ENCODE data around the gene PLEKHH1.
A peak's percentile ranks its signal among the peaks of the same experiment; 100 is the strongest.

Gene PLEKHH1

GRCh38 chr14:67515386-67516079 is 17.6 kb upstream of the PLEKHH1 start:
- peak; percentile 74 for ATAC-seq (replicated peaks)
- H3K4me1 Mint-ChIP-seq: peaks cover 19 to 45% of the 10 kb centered on the region in 2 donors
- H3K27me3 Mint-ChIP-seq: peaks cover 0 to 6% of the 10 kb centered on the region in 2 donors
- no peak overlapping the region for H3K27ac Mint-ChIP-seq
- DNase-seq: peak; percentile 11
- H3K4me3 Mint-ChIP-seq: peak overlapping the region; percentile 92 to 94
- H3K9me3 Mint-ChIP-seq: no peaks in the 10 kb centered on the region
- H3K36me3 Mint-ChIP-seq: no peaks in the 10 kb centered on the region

GRCh38 chr14:67516676-67517075 is 16.4 kb upstream of the PLEKHH1 start:
- H3K27me3 Mint-ChIP-seq: peaks cover 7 to 15% of the 10 kb centered on the region in 2 donors

GRCh38 chr14:67517083-67517482 is 16.0 kb upstream of the PLEKHH1 start:
- Mint-ChIP-seq H3K36me3 (no peaks in the 10 kb centered on the region), H3K27ac (no peak overlapping the region), H3K9me3 (no peaks in the 10 kb centered on the region), H3K4me1 (peaks cover 19 to 45% of the 10 kb centered on the region in 2 donors), H3K4me3 (no peak overlapping the region), H3K27me3 (peaks cover 8 to 20% of the 10 kb centered on the region in 2 donors)
- ATAC-seq (replicated peaks): no peak
- no peak for DNase-seq

More at GRCh38 chr14:67516676-67517075, 16.4 kb upstream of the PLEKHH1 start:
- Mint-ChIP-seq H3K9me3 (no peaks in the 10 kb centered on the region), H3K36me3 (no peaks in the 10 kb centered on the region), H3K4me1 (peaks cover 19 to 45% of the 10 kb centered on the region in 2 donors), H3K27ac (no peak overlapping the region), H3K4me3 (peak overlapping the region in 1 of 2 donors; percentile 8)
- no peak for ATAC-seq (replicated peaks)
- DNase-seq: no peak

GRCh38 chr14:67519406-67519805 is 13.7 kb upstream of the PLEKHH1 start:
- no peaks in the 10 kb centered on the region for H3K36me3 Mint-ChIP-seq
- peaks cover 9 to 23% of the 10 kb centered on the region in 2 donors for H3K4me1 Mint-ChIP-seq
- H3K27ac Mint-ChIP-seq: no peak overlapping the region
- no peak for DNase-seq
- peaks cover 17 to 43% of the 10 kb centered on the region in 2 donors for H3K27me3 Mint-ChIP-seq
- H3K9me3 Mint-ChIP-seq: no peaks in the 10 kb centered on the region
- no peak overlapping the region for H3K4me3 Mint-ChIP-seq
- ATAC-seq (replicated peaks): no peak

- H3K27ac Mint-ChIP-seq: no peak overlapping the region
- no peaks in the 10 kb centered on the region for H3K36me3 Mint-ChIP-seq
- H3K4me3 Mint-ChIP-seq: no peak overlapping the region
- H3K4me1 Mint-ChIP-seq: peaks cover 7 to 17% of the 10 kb centered on the region in 2 donors
- H3K27me3 Mint-ChIP-seq: peaks cover 22 to 48% of the 10 kb centered on the region in 2 donors
- no peak for ATAC-seq (replicated peaks)
- H3K9me3 Mint-ChIP-seq: no peaks in the 10 kb centered on the region
- DNase-seq: no peak
Measured at GRCh38 chr14:67520482-67520881, 12.6 kb upstream of the PLEKHH1 start.

GRCh38 chr14:67522270-67522669 is 10.8 kb upstream of the PLEKHH1 start:
- ATAC-seq (replicated peaks): no peak
- no peak overlapping the region for H3K4me3 Mint-ChIP-seq
- peaks cover 29 to 64% of the 10 kb centered on the region in 2 donors for H3K27me3 Mint-ChIP-seq
- no peaks in the 10 kb centered on the region for H3K9me3 Mint-ChIP-seq
- no peak overlapping the region for H3K27ac Mint-ChIP-seq
- H3K4me1 Mint-ChIP-seq: peaks cover 4 to 6% of the 10 kb centered on the region in 2 donors
- no peaks in the 10 kb centered on the region for H3K36me3 Mint-ChIP-seq
- no peak for DNase-seq

GRCh38 chr14:67523764-67524633 is 9.1 kb upstream of the PLEKHH1 start:
- H3K27me3 Mint-ChIP-seq: peaks cover 36 to 79% of the 10 kb centered on the region in 2 donors
- ATAC-seq (replicated peaks): no peak

GRCh38 chr14:67524634-67524963 is 8.5 kb upstream of the PLEKHH1 start:
- ATAC-seq (replicated peaks) (no peak), DNase-seq (no peak)
- Mint-ChIP-seq H3K4me3 (no peak overlapping the region), H3K4me1 (peaks cover 4 to 6% of the 10 kb centered on the region in 2 donors), H3K27me3 (peaks cover 41 to 85% of the 10 kb centered on the region in 2 donors), H3K9me3 (no peaks in the 10 kb centered on the region), H3K27ac (no peak overlapping the region), H3K36me3 (no peaks in the 10 kb centered on the region)

More at GRCh38 chr14:67523764-67524633, 9.1 kb upstream of the PLEKHH1 start:
- Mint-ChIP-seq H3K9me3 (no peaks in the 10 kb centered on the region), H3K4me1 (peaks cover 4 to 6% of the 10 kb centered on the region in 2 donors), H3K36me3 (no peaks in the 10 kb centered on the region), H3K27ac (no peak overlapping the region), H3K4me3 (no peak overlapping the region)
- DNase-seq: no peak

GRCh38 chr14:67525389-67525788 is 7.7 kb upstream of the PLEKHH1 start:
- peaks cover 4 to 6% of the 10 kb centered on the region in 2 donors for H3K4me1 Mint-ChIP-seq
- H3K9me3 Mint-ChIP-seq: no peaks in the 10 kb centered on the region
- no peak overlapping the region for H3K4me3 Mint-ChIP-seq
- DNase-seq (no peak), ATAC-seq (replicated peaks) (no peak)
- no peaks in the 10 kb centered on the region for H3K36me3 Mint-ChIP-seq
- H3K27ac Mint-ChIP-seq: no peak overlapping the region
- H3K27me3 Mint-ChIP-seq: peaks cover 48 to 85% of the 10 kb centered on the region in 2 donors

- Mint-ChIP-seq H3K27ac (no peak overlapping the region), H3K4me1 (peaks cover 4 to 6% of the 10 kb centered on the region in 2 donors), H3K36me3 (no peaks in the 10 kb centered on the region), H3K9me3 (no peaks in the 10 kb centered on the region), H3K4me3 (no peak overlapping the region), H3K27me3 (peaks cover 53 to 88% of the 10 kb centered on the region in 2 donors)
- DNase-seq (no peak), ATAC-seq (replicated peaks) (no peak)
Measured at GRCh38 chr14:67526181-67526580, 6.9 kb upstream of the PLEKHH1 start.

- H3K27ac Mint-ChIP-seq: peak overlapping the region; percentile 20
- H3K4me3 Mint-ChIP-seq: no peak overlapping the region
- no peaks in the 10 kb centered on the region for H3K9me3 Mint-ChIP-seq
- H3K4me1 Mint-ChIP-seq: peaks cover 4 to 6% of the 10 kb centered on the region in 2 donors
- no peaks in the 10 kb centered on the region for H3K36me3 Mint-ChIP-seq
- ATAC-seq (replicated peaks) (peak; percentile 85 to 95), DNase-seq (peak; percentile 18)
- H3K27me3 Mint-ChIP-seq: peaks cover 48 to 82% of the 10 kb centered on the region in 2 donors
Measured at GRCh38 chr14:67526676-67527459, 6.2 kb upstream of the PLEKHH1 start.

- ATAC-seq (replicated peaks): no peak
- no peak for DNase-seq
- H3K9me3 Mint-ChIP-seq: no peaks in the 10 kb centered on the region
- H3K27ac Mint-ChIP-seq: no peak overlapping the region
- H3K4me1 Mint-ChIP-seq: peaks cover 4 to 6% of the 10 kb centered on the region in 2 donors
- no peak overlapping the region for H3K4me3 Mint-ChIP-seq
- H3K27me3 Mint-ChIP-seq: peaks cover 53 to 79% of the 10 kb centered on the region in 2 donors
- H3K36me3 Mint-ChIP-seq: no peaks in the 10 kb centered on the region
Measured at GRCh38 chr14:67527756-67528155, 5.3 kb upstream of the PLEKHH1 start.

GRCh38 chr14:67528276-67528675 is 4.8 kb upstream of the PLEKHH1 start:
- ATAC-seq (replicated peaks): no peak
- Mint-ChIP-seq H3K27ac (no peak overlapping the region), H3K9me3 (no peaks in the 10 kb centered on the region), H3K4me3 (no peak overlapping the region), H3K4me1 (peaks cover 4 to 6% of the 10 kb centered on the region in 2 donors), H3K36me3 (no peaks in the 10 kb centered on the region), H3K27me3 (peaks cover 53 to 74% of the 10 kb centered on the region in 2 donors)
- no peak for DNase-seq
